Right atrium auricular region (tissue), 2 donors: ENCODE results near the gene PDZD8. TPM values are rescaled to one million over a fixed set of nuclear protein-coding genes. Genes with fewer than 3 reads are reported as not detected.

Experiments
- DNase-seq: peaks from one replicate; pipeline ENCODE4 v3.0.0-alpha.2; 2019; ENCODE audit warnings: low spot score
- H3K27ac ChIP-seq, 2 donors: fragments of 200-600 bp; sonication (generic); 1 replicate in 1 of 2; 2 replicates in 1 of 2; pipeline ENCODE4 v1.5.1; 2016 to 2019
- H3K27me3 ChIP-seq, 2 donors: fragments of 200-600 bp; sonication (generic); one replicate each; pipeline versions ENCODE4 v1.5.1 to v1.6.0; 2017 to 2019
- H3K36me3 ChIP-seq: fragments of 200-600 bp; sonication (generic); one replicate; pipeline ENCODE4 v1.5.1; 2016
- H3K4me1 ChIP-seq, 2 donors: fragments of 200-600 bp; sonication (generic); one replicate each; pipeline versions ENCODE4 v1.5.1 to v1.6.0; 2017 to 2019
- H3K4me3 ChIP-seq, 2 donors: fragments of 200-600 bp; sonication (generic); 1 replicate in 1 of 2; 2 replicates in 1 of 2; pipeline ENCODE4 v1.5.1; 2017 to 2019; ENCODE audit warnings: mild to moderate bottlenecking in 1 of 2, moderate library complexity in 1 of 2
- H3K9me3 ChIP-seq, 2 donors: fragments of 200-600 bp; sonication (generic); one replicate each; pipeline ENCODE4 v1.5.1; 2019
- CTCF ChIP-seq, 2 donors: fragments of 200-600 bp; sonication (generic); IDR thresholded peaks; one replicate each; pipeline ENCODE4 v1.5.1; 2019; ENCODE audit warnings: antibody characterized with exemption in 2 of 2
- total RNA-seq, 2 donors: library from RNA; depleted of rRNA; stranded (reverse); fragments of >200 nt; gene quantifications; one replicate each; pipeline ENCODE4 v1.1.0, GENCODE V29; 2016

The PDZD8 gene
- 10 to 100 TPM; 17.7 to 29.4 TPM for total RNA-seq

- Histone ChIP-seq H3K4me1 (peaks cover 0 to 34% of the 10 kb centered on the region in 2 donors), H3K27ac (peak within 1 kb of the TSS; percentile 94), H3K4me3 (peak within 1 kb of the TSS; percentile 76 to 79), H3K27me3 (no peaks in the 10 kb centered on the region), H3K36me3 (no peaks in the 10 kb centered on the region), H3K9me3 (no peaks in the 10 kb centered on the region)
- peak in 1 of 2 donors; percentile 10 for TF ChIP-seq CTCF (IDR thresholded peaks at IDR 0.05)
- peak; percentile 95 for DNase-seq
Measured at GRCh38 chr10:117375360-117376178, at the start of gene PDZD8. Gene PDZD8, minus strand, starts transcription at chr10:117375440. Its CDS starts 213 bp downstream, at chr10:117375227.

GRCh38 chr10:117424171-117424570, 48.9 kb upstream of the PDZD8 start:
- Histone ChIP-seq H3K36me3 (no peaks in the 10 kb centered on the region), H3K27me3 (no peaks in the 10 kb centered on the region), H3K4me1 (peaks cover 0 to 6% of the 10 kb centered on the region in 2 donors), H3K27ac (no peak overlapping the region), H3K9me3 (no peaks in the 10 kb centered on the region), H3K4me3 (no peak overlapping the region)
- TF ChIP-seq CTCF (IDR thresholded peaks at IDR 0.05) = no peak
- DNase-seq = no peak

GRCh38 chr10:117421985-117422384, 46.7 kb upstream of the PDZD8 start:
- H3K4me3 ChIP-seq = no peak overlapping the region
- no peaks in the 10 kb centered on the region for H3K27me3 ChIP-seq
- no peak for DNase-seq

GRCh38 chr10:117420768-117421167, 45.5 kb upstream of the PDZD8 start:
- no peak for DNase-seq
- no peaks in the 10 kb centered on the region for H3K4me1 ChIP-seq

More at GRCh38 chr10:117421985-117422384, 46.7 kb upstream of the PDZD8 start:
- no peak for TF ChIP-seq CTCF (IDR thresholded peaks at IDR 0.05)
- no peaks in the 10 kb centered on the region for H3K9me3 ChIP-seq
- H3K4me1 ChIP-seq = no peaks in the 10 kb centered on the region
- no peak overlapping the region for H3K27ac ChIP-seq
- H3K36me3 ChIP-seq = no peaks in the 10 kb centered on the region

GRCh38 chr10:117419921-117420320, 44.7 kb upstream of the PDZD8 start:
- Histone ChIP-seq H3K9me3 (no peaks in the 10 kb centered on the region), H3K4me3 (no peak overlapping the region), H3K27me3 (no peaks in the 10 kb centered on the region), H3K27ac (no peak overlapping the region), H3K4me1 (no peaks in the 10 kb centered on the region), H3K36me3 (no peaks in the 10 kb centered on the region)
- TF ChIP-seq CTCF (IDR thresholded peaks at IDR 0.05) = no peak
- DNase-seq = no peak

More at GRCh38 chr10:117420768-117421167, 45.5 kb upstream of the PDZD8 start:
- Histone ChIP-seq H3K27ac (no peak overlapping the region), H3K27me3 (no peaks in the 10 kb centered on the region), H3K9me3 (no peaks in the 10 kb centered on the region), H3K4me3 (no peak overlapping the region), H3K36me3 (no peaks in the 10 kb centered on the region)
- no peak for TF ChIP-seq CTCF (IDR thresholded peaks at IDR 0.05)
